H9 (cell line): ENCODE data around the gene PTCHD1. TPM values are rescaled to one million over a fixed set of nuclear protein-coding genes. Genes with fewer than 3 reads are reported as not detected.

Source experiments
- DNase-seq: peaks from one replicate; pipeline ENCODE4 v3.0.0-alpha.2; 2017
- H2AFZ ChIP-seq: one replicate; pipeline ENCODE4 v1.6.1; 2013; ENCODE audit warnings: mild to moderate bottlenecking, low read length, control low read depth, moderate library complexity
- H2AK5ac ChIP-seq: 2 replicates; pipeline ENCODE4 v1.6.1; 2013; ENCODE audit warnings: low read length, control low read depth, mixed read lengths; ENCODE audit not compliant: insufficient read length
- H2BK120ac ChIP-seq: one replicate; pipeline ENCODE4 v1.6.1; 2013; ENCODE audit warnings: low read depth, mild to moderate bottlenecking, low read length, control low read depth, inconsistent platforms; ENCODE audit not compliant: poor library complexity, severe bottlenecking
- H2BK12ac ChIP-seq: 2 replicates; pipeline ENCODE4 v1.6.1; 2013; ENCODE audit warnings: low read length, control low read depth, mixed read lengths, low read depth; ENCODE audit not compliant: insufficient read length
- H2BK15ac ChIP-seq: 2 replicates; pipeline ENCODE4 v1.6.1; 2013; ENCODE audit warnings: low read depth, low read length, control low read depth
- H2BK20ac ChIP-seq: one replicate; pipeline ENCODE4 v1.6.1; 2013; ENCODE audit warnings: low read depth, mild to moderate bottlenecking, low read length, control low read depth, inconsistent platforms; ENCODE audit not compliant: poor library complexity, severe bottlenecking
- H2BK5ac ChIP-seq: 2 replicates; pipeline ENCODE4 v1.6.1; 2013; ENCODE audit warnings: low read length, control low read depth, mixed read lengths; ENCODE audit not compliant: insufficient read length
- H3K14ac ChIP-seq: 2 replicates; pipeline ENCODE4 v1.6.1; 2013; ENCODE audit warnings: low read length, control low read depth; ENCODE audit not compliant: insufficient read depth
- H3K18ac ChIP-seq: 2 replicates; pipeline ENCODE4 v1.6.1; 2013; ENCODE audit warnings: low read depth, mild to moderate bottlenecking, mixed read lengths, low read length, control low read depth; ENCODE audit not compliant: insufficient read length
- H3K23ac ChIP-seq: 2 replicates; pipeline ENCODE4 v1.6.1; 2013; ENCODE audit warnings: low read length, control low read depth, mixed read lengths, low read depth; ENCODE audit not compliant: insufficient read length
- H3K23me2 ChIP-seq: 2 replicates; pipeline ENCODE4 v1.6.1; 2013; ENCODE audit warnings: low read depth, mild to moderate bottlenecking, mixed read lengths, low read length, control low read depth; ENCODE audit not compliant: insufficient read length, poor library complexity, severe bottlenecking
- H3K27ac ChIP-seq: 2 replicates; pipeline ENCODE4 v1.5.1; 2013; ENCODE audit warnings: low read length, control low read depth, mixed read lengths, low read depth; ENCODE audit not compliant: insufficient read length
- H3K27me3 ChIP-seq: 2 replicates; pipeline ENCODE4 v1.6.1; 2013; ENCODE audit warnings: low read length, control low read depth, inconsistent platforms; ENCODE audit not compliant: insufficient read depth
- H3K4ac ChIP-seq: 2 replicates; pipeline ENCODE4 v1.6.1; 2013; ENCODE audit warnings: low read depth, mild to moderate bottlenecking, control low read depth, inconsistent platforms, low read length, moderate library complexity
- H3K4me1 ChIP-seq: 2 replicates; pipeline ENCODE4 v1.6.1; 2013; ENCODE audit warnings: low read length, control low read depth, inconsistent platforms; ENCODE audit not compliant: insufficient read depth
- H3K4me2 ChIP-seq: 2 replicates; pipeline ENCODE4 v1.6.1; 2013; ENCODE audit warnings: low read length, control low read depth, mixed read lengths; ENCODE audit not compliant: insufficient read length, insufficient read depth
- H3K56ac ChIP-seq: 2 replicates; pipeline ENCODE4 v1.6.1; 2013; ENCODE audit warnings: low read depth, mild to moderate bottlenecking, mixed read lengths, low read length, control low read depth; ENCODE audit not compliant: insufficient read length
- H3K79me1 ChIP-seq: 2 replicates; pipeline ENCODE4 v1.6.1; 2013; ENCODE audit warnings: low read depth, mild to moderate bottlenecking, moderate library complexity, low read length, control low read depth, inconsistent platforms; ENCODE audit not compliant: insufficient read depth, poor library complexity, severe bottlenecking
- H3K79me2 ChIP-seq: 2 replicates; pipeline ENCODE4 v1.6.1; 2013; ENCODE audit warnings: low read length, control low read depth, inconsistent platforms; ENCODE audit not compliant: insufficient read depth
- H3K9ac ChIP-seq: 2 replicates; pipeline ENCODE4 v1.6.1; 2013; ENCODE audit warnings: low read length, control low read depth, mixed read lengths; ENCODE audit not compliant: insufficient read length; ENCODE audit errors: extremely low read depth
- H3K9me3 ChIP-seq: one replicate; pipeline ENCODE4 v1.6.1; 2013; ENCODE audit warnings: low read depth, low read length, inconsistent platforms; ENCODE audit not compliant: control insufficient read depth
- H3T11ph ChIP-seq: one replicate; pipeline ENCODE4 v1.6.1; 2013; ENCODE audit warnings: mild to moderate bottlenecking, low read length, control low read depth, inconsistent platforms
- H4K20me1 ChIP-seq: one replicate; pipeline ENCODE4 v1.6.1; 2013; ENCODE audit not compliant: control insufficient read depth, insufficient read length, insufficient read depth
- H4K5ac ChIP-seq: 2 replicates; pipeline ENCODE4 v1.6.1; 2013; ENCODE audit warnings: low read depth, mild to moderate bottlenecking, mixed read lengths, low read length, control low read depth; ENCODE audit not compliant: insufficient read length
- H4K8ac ChIP-seq: replicated peaks from 2 replicates; pipeline ENCODE4 v1.6.1; 2013; ENCODE audit warnings: low read length, control low read depth, mixed read lengths, low read depth; ENCODE audit not compliant: insufficient read length
- H4K91ac ChIP-seq: 2 replicates; pipeline ENCODE4 v1.6.1; 2013; ENCODE audit warnings: low read depth, mild to moderate bottlenecking, moderate library complexity, mixed read lengths, low read length, control low read depth; ENCODE audit not compliant: insufficient read length
- H3K27ac Mint-ChIP-seq, 3 experiments: 2 replicates in 2 of 3; 3 replicates in 1 of 3; pipeline ENCODE4 v1.8.0; 2020 to 2021; ENCODE audit warnings: mixed read lengths in 3 of 3, mild to moderate bottlenecking in 1 of 3, moderate library complexity in 1 of 3
- H3K27me3 Mint-ChIP-seq: 2 replicates; pipeline ENCODE4 v1.8.0; 2021; ENCODE audit warnings: low read depth, mild to moderate bottlenecking, moderate library complexity, mixed read lengths
- H3K36me3 Mint-ChIP-seq, 3 experiments: 2 replicates in 2 of 3; 3 replicates in 1 of 3; pipeline ENCODE4 v1.8.0; 2020 to 2021; ENCODE audit warnings: low read depth in 3 of 3, mixed read lengths in 3 of 3; ENCODE audit not compliant: insufficient read depth in 1 of 3
- H3K4me1 Mint-ChIP-seq, 2 experiments: 2 replicates each; pipeline ENCODE4 v1.8.0; 2020; ENCODE audit warnings: mixed read lengths in 2 of 2
- H3K4me3 Mint-ChIP-seq, 2 experiments: 2 replicates in 1 of 2; 3 replicates in 1 of 2; pipeline ENCODE4 v1.8.0; 2020 to 2021; ENCODE audit warnings: mild to moderate bottlenecking in 2 of 2, mixed read lengths in 2 of 2, moderate library complexity in 1 of 2
- H3K9me3 Mint-ChIP-seq, 2 experiments: 2 replicates in 1 of 2; 3 replicates in 1 of 2; pipeline ENCODE4 v1.8.0; 2020; ENCODE audit warnings: mild to moderate bottlenecking in 2 of 2, mixed read lengths in 2 of 2, moderate library complexity in 1 of 2
- CTCF ChIP-seq: fragments of 200-600 bp; sonication (generic); conservative IDR thresholded peaks from 3 replicates; pipeline ENCODE4 v1.8.0; 2021; ENCODE audit warnings: antibody characterized with exemption, mild to moderate bottlenecking
- WGBS: extraction: QIAGEN DNeasy Blood & Tissue Kit; methylation state at CpG from one replicate; pipeline ENCODE4 v1.1.7; 2013; ENCODE audit warnings: missing lambda C conversion rate, low lambda C conversion rate, mixed read lengths; ENCODE audit not compliant: insufficient read length; ENCODE audit errors: extremely low coverage; 5-methylcytosine and 5-hydroxymethylcytosine counted together
- total RNA-seq: library from RNA; stranded (reverse); gene quantifications from 2 replicates; pipeline ENCODE4 v1.2.1, GENCODE V29; 2021

PTCHD1 gene
- total RNA-seq, 1 experiment from 2014 or later: 1.4 TPM

DNA sequence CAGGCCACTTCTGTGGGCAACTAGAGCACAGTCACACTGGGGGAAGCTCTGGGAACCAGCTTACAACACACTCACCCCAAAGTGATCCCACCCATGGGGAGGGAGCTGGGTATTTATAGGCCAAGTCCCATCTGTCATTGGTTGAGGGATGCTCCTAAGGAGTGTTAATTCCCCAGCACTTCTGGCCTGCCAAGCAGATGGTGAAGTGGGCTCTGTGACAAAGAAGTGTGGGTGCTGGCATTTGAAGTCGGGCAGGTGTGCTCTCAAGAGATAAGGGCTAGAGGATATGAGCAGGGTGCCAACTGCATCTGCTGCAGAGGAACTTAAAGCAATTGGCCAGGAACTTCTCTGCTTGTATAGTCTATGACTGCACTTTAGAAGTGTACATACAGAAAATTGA is 30.9 kb downstream of the PTCHD1 start:
- Histone ChIP-seq H3K27me3 (no peaks in the 10 kb centered on the region), H3K4ac (no peak overlapping the region), H2BK15ac (no peak overlapping the region), H3K4me2 (no peak overlapping the region), H3K23me2 (no peaks in the 10 kb centered on the region), H2AK5ac (no peak overlapping the region), H3K56ac (no peak overlapping the region), H3T11ph (no peak overlapping the region), H2BK12ac (no peak overlapping the region), H3K9ac (no peak overlapping the region), H2BK20ac (no peak overlapping the region), H3K79me2 (no peaks in the 10 kb centered on the region), H3K18ac (no peak overlapping the region), H4K91ac (no peak overlapping the region), H2BK120ac (no peak overlapping the region), H2AFZ (no peak overlapping the region), H3K9me3 (no peaks in the 10 kb centered on the region), H4K5ac (no peak overlapping the region), H3K23ac (no peak overlapping the region), H4K8ac (no peak overlapping the region), H3K4me1 (no peaks in the 10 kb centered on the region), H4K20me1 (no peaks in the 10 kb centered on the region), H3K79me1 (no peaks in the 10 kb centered on the region), H3K14ac (no peak overlapping the region), H3K27ac (no peak overlapping the region), H2BK5ac (no peak overlapping the region)
- H3K27ac Mint-ChIP-seq: no peak overlapping the region
- H3K27me3 Mint-ChIP-seq: peaks cover 5% of the 10 kb centered on the region; the same call in 1 of the 2 replicates
- peaks cover 12 to 22% (median 15%) of the 10 kb centered on the region in 3 experiments for H3K36me3 Mint-ChIP-seq
- DNase-seq: no peak
- peaks cover 0 to 8% of the 10 kb centered on the region in 2 experiments; a peak in 1 of 5 replicates for H3K9me3 Mint-ChIP-seq
- H3K4me3 Mint-ChIP-seq: no peak overlapping the region
- no peak for TF ChIP-seq CTCF
- H3K4me1 Mint-ChIP-seq: peaks cover 3 to 5% of the 10 kb centered on the region in 2 experiments; a peak in 2 of 4 replicates
- WGBS: no CpG with 5 or more reads among the region's 1 CpG
